Muscle layer of colon (tissue), 2 donors: Measurements from ENCODE around the gene NR6A1.

Experiments used
- H3K27ac ChIP-seq: one replicate; pipeline ENCODE4 v1.7.0; 2013; ENCODE audit warnings: low read depth, mild to moderate bottlenecking, low read length, moderate library complexity
- H3K27me3 ChIP-seq, 2 donors: one replicate each; pipeline ENCODE4 v1.7.0; 2013; ENCODE audit warnings: low read length in 2 of 2, mild to moderate bottlenecking in 2 of 2; ENCODE audit not compliant: insufficient read depth in 2 of 2, control insufficient read depth in 1 of 2
- H3K36me3 ChIP-seq: one replicate; pipeline ENCODE4 v1.7.0; 2013; ENCODE audit warnings: mild to moderate bottlenecking, low read length; ENCODE audit not compliant: insufficient read depth
- H3K4me1 ChIP-seq: one replicate; pipeline ENCODE4 v1.7.0; 2013; ENCODE audit warnings: mild to moderate bottlenecking, low read length; ENCODE audit not compliant: insufficient read depth
- H3K4me3 ChIP-seq, 2 donors: one replicate each; pipeline ENCODE4 v1.7.0; 2013; ENCODE audit warnings: low read length in 2 of 2, low read depth in 1 of 2, mild to moderate bottlenecking in 1 of 2, moderate library complexity in 1 of 2
- H3K9ac ChIP-seq: one replicate; pipeline ENCODE4 v1.7.0; 2013; ENCODE audit warnings: low read length
- H3K9me3 ChIP-seq: one replicate; pipeline ENCODE4 v1.7.0; 2013; ENCODE audit warnings: mild to moderate bottlenecking, low read length
- donor health status: abdominal sarcoma.
- donor health status: Adenocarcinoma of cecum.

NR6A1 gene

DNA sequence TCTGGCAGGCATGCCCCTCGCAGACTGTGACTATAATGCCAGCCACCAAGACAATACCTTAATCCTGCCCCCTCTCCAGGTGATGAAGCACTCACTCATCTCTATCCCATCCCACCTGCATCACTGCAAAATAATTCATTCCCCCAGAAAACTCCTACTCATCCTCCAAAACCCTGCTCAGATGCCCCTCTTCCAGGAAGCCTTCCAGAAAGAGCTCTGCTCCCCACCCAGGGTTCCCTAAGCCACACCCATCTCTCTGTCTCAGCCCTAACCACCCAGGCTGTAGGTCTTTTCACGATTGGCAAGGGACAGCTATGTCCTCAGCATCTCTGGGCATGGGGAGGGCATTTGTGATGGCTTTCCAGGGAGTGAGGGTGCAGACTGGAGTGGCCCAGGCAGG is 281.1 kb downstream of the NR6A1 start:
- Histone ChIP-seq H3K9ac (no peak overlapping the region), H3K27me3 (peaks cover 0 to 14% of the 10 kb centered on the region in 2 donors), H3K4me1 (no peaks in the 10 kb centered on the region), H3K36me3 (no peaks in the 10 kb centered on the region), H3K4me3 (no peak overlapping the region), H3K27ac (no peak overlapping the region), H3K9me3 (no peaks in the 10 kb centered on the region)

DNA sequence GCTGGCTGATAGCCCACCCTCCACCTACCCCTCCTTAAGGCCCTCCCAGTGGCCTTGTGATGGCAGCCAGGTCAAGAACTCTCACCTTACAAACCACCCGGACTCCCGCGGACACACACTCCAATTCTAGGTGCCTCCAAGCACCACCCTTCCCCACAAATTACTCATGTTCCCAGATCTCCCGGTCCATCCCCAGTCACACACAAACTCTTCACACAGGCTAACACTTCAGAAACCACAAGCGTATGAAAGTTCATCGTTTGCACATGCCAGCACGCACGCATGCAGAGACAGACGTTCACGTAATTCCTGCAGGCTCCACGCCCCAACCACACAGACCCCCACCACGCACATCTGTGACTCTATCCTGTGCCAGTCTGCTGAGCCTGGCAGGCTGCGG is 281.9 kb downstream of the NR6A1 start:
- Histone ChIP-seq H3K27me3 (peaks cover 0 to 14% of the 10 kb centered on the region in 2 donors), H3K4me1 (no peaks in the 10 kb centered on the region), H3K4me3 (no peak overlapping the region), H3K9ac (no peak overlapping the region), H3K36me3 (no peaks in the 10 kb centered on the region), H3K27ac (no peak overlapping the region), H3K9me3 (no peaks in the 10 kb centered on the region)

- Histone ChIP-seq H3K4me1 (no peaks in the 10 kb centered on the region), H3K9ac (no peak overlapping the region), H3K27ac (no peak overlapping the region), H3K27me3 (peaks cover 0 to 14% of the 10 kb centered on the region in 2 donors), H3K9me3 (no peaks in the 10 kb centered on the region), H3K4me3 (no peak overlapping the region), H3K36me3 (no peaks in the 10 kb centered on the region)
Measured at GRCh38 chr9:124488641-124489210, 282.4 kb downstream of the NR6A1 start.

DNA sequence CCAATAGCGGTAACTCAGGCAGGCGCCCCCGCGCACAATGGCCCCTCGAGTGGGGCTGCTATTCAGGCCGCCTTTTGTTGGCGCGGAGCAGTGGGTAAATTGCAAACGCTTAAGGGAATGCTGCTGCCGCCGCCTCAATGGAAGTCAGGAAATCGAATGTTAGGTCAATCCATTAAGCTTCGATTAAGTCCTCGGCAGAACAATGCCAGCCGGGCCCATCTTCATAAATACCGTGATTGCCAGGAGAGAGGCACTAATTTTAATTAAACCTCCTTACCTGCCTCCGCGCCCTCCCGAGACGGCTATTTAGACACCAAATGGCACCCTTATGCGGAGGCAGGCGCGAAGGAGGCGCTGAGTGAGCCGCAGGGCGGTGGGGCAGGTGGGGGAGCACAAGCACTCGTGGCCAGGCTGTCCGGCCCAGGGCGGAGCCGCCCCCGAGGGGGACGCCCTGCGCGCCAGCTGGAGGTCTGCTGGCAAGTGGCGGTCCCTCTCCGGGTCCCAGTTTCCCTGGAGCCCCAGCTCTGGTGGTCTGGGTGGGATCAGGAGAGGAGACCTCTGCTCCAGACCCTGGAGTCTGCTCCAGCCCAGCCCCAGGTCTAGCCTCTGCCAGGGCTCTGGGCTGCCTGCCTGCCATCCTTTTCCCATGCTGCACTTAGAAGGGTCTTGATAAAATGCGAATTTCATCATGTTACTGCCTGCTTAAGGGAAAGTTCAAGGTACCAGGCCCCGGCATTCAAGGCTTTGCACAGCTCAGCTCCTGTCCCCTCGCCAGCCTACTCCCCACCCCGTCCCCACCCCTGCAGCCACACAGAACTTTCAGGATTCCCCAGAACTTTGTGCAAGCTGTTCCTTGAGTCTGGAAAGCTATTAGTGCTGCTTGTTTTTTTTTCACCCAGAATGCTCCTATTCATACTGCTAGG is 283.6 kb downstream of the NR6A1 start:
- H3K27me3 ChIP-seq: peaks cover 0 to 14% of the 10 kb centered on the region in 2 donors
- no peaks in the 10 kb centered on the region for H3K36me3 ChIP-seq
- H3K4me3 ChIP-seq: no peak overlapping the region
- H3K9ac ChIP-seq: no peak overlapping the region
- H3K4me1 ChIP-seq: no peaks in the 10 kb centered on the region
- H3K27ac ChIP-seq: no peak overlapping the region
- no peaks in the 10 kb centered on the region for H3K9me3 ChIP-seq

DNA sequence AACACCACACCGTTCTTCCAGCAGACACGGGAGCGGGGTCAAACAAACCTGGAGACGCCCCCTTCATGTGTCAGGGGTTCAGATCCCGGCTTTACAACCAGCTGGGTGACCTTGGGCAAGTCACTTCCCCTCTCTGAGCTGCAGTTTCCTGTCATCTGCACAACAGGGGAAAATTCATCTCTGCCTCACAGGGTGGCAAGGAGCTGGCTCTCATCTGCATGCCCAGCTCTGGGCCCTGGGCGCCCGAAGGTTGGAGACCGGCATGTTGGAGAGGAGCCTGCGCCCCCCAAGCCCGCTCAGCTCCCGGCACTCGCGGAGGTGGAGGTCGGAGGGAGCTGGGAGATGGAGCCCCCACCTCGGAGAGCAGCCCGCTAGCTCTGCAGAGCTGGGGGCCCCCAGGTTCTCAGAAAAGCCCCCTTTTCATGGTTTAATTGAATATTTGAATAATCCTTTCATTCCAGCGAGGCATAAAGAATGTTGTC is 284.3 kb downstream of the NR6A1 start:
- no peak overlapping the region for H3K27ac ChIP-seq
- H3K9ac ChIP-seq: no peak overlapping the region
- no peak overlapping the region for H3K4me3 ChIP-seq
- H3K36me3 ChIP-seq: no peaks in the 10 kb centered on the region
- peaks cover 0 to 14% of the 10 kb centered on the region in 2 donors for H3K27me3 ChIP-seq
- H3K4me1 ChIP-seq: no peaks in the 10 kb centered on the region
- no peaks in the 10 kb centered on the region for H3K9me3 ChIP-seq

GRCh38 chr9:124485936-124486335 is 285.2 kb downstream of the NR6A1 start:
- no peak overlapping the region for H3K4me3 ChIP-seq

GRCh38 chr9:124485201-124485600 is 285.9 kb downstream of the NR6A1 start:
- Histone ChIP-seq H3K36me3 (no peaks in the 10 kb centered on the region), H3K27me3 (peaks cover under 1 to 19% of the 10 kb centered on the region in 2 donors), H3K27ac (no peak overlapping the region), H3K9me3 (no peaks in the 10 kb centered on the region), H3K9ac (no peak overlapping the region), H3K4me3 (no peak overlapping the region), H3K4me1 (no peaks in the 10 kb centered on the region)

More at GRCh38 chr9:124485936-124486335, 285.2 kb downstream of the NR6A1 start:
- no peak overlapping the region for H3K27ac ChIP-seq
- peaks cover 0 to 14% of the 10 kb centered on the region in 2 donors for H3K27me3 ChIP-seq
- no peaks in the 10 kb centered on the region for H3K4me1 ChIP-seq
- no peak overlapping the region for H3K9ac ChIP-seq
- H3K9me3 ChIP-seq: no peaks in the 10 kb centered on the region
- H3K36me3 ChIP-seq: no peaks in the 10 kb centered on the region

DNA sequence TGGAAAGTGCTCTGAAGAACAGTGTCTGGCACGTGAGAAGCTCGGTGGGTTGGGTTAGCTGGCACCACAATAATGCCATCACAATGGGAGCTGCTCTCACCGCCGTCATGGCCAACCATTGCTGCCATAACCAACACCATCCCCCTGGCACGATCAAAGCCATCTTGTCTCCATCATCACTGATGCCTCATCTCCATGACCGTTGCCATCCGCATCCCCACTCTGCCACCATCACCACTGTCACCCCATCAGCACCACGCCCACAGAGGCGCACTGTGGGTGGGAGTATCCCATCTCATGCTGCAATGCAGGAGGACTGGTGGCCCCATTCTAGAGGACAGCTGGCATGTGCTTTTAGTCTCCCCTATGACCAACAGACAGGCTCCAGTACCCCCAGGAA is 287.6 kb downstream of the NR6A1 start:
- H3K4me1 ChIP-seq: no peaks in the 10 kb centered on the region
- no peak overlapping the region for H3K27ac ChIP-seq
- H3K36me3 ChIP-seq: no peaks in the 10 kb centered on the region
- no peak overlapping the region for H3K4me3 ChIP-seq
- no peaks in the 10 kb centered on the region for H3K9me3 ChIP-seq
- no peak overlapping the region for H3K9ac ChIP-seq
- peaks cover 4 to 31% of the 10 kb centered on the region in 2 donors for H3K27me3 ChIP-seq

DNA sequence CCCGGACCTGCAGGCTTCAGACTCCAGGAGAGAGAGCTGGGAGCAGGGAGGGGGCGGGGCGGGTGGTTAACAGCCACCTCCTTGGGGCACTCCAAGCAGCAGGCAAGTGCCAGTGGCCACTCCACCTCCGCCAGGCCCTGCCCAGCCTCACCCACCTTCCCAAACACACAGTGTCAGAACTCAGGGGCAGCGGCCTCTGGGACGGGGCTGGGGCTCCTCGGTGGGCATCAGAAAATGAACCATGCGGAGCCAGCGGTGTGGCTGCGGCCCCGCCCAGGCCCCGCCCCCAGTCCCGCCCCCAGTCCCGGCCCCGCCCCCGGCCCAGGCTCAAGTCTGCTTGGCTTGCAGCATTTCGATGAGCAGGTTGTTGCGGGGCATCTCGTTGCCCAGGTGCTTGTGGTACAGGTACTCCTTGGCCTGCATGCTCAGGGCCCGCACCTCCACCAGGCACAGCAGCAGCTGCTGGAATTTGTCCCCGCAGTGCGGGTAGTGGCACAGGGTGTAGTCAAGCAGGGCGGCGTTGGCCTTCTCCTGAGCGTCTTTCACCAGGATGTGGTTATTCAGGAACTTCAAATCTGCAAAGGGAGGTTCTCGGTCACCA is 288.6 kb downstream of the NR6A1 start:
- Histone ChIP-seq H3K4me1 (no peaks in the 10 kb centered on the region), H3K27ac (no peak overlapping the region), H3K9ac (no peak overlapping the region), H3K27me3 (peaks cover 4 to 39% of the 10 kb centered on the region in 2 donors), H3K9me3 (no peaks in the 10 kb centered on the region), H3K36me3 (no peaks in the 10 kb centered on the region), H3K4me3 (no peak overlapping the region)

DNA sequence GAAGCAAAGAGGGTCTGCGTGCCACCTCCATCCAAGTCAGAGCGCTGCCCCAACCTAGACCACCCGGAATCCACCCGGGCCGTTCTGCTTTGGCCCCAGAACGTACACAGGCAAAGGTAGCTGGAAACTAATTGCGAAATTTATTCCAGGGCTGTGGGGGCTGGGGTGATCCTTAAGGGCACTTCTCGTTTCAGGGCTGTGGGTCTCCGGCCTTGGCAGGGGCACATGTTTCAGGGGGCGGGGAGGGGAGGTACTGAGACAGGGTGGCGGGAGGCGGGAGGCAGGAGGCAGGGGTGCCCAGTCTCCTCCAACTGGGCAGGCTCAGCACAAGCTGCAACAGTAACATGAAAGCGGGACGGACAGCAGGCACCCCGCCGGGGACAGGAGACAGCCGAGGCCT is 290.0 kb downstream of the NR6A1 start:
- no peaks in the 10 kb centered on the region for H3K9me3 ChIP-seq
- H3K4me1 ChIP-seq: no peaks in the 10 kb centered on the region
- no peak overlapping the region for H3K27ac ChIP-seq
- no peaks in the 10 kb centered on the region for H3K36me3 ChIP-seq
- no peak overlapping the region for H3K4me3 ChIP-seq
- peaks cover 9 to 41% of the 10 kb centered on the region in 2 donors for H3K27me3 ChIP-seq
- H3K9ac ChIP-seq: no peak overlapping the region

DNA sequence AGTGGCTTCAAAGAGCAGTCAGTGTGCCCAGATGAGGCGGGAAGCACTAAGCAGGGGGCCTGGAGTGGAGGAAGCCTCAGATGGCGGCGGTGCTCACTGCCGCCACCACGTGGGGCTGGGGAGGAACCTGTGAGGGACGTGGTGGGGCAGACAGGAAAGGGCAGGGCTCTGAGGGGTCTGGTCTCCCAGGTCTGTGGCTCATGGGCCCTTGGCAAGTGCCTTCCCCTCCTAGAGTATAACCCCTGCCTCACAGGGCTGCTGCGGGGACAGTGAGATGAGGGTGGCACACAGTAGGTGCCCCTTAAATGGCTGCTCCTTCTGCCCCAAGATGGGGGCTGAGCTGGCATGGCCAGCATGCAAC is 290.5 kb downstream of the NR6A1 start:
- Histone ChIP-seq H3K4me1 (no peaks in the 10 kb centered on the region), H3K27me3 (peaks cover 9 to 46% of the 10 kb centered on the region in 2 donors)

More for the DNA sequence above, 290.5 kb downstream of the NR6A1 start:
- Histone ChIP-seq H3K27ac (no peak overlapping the region), H3K9ac (no peak overlapping the region), H3K36me3 (no peaks in the 10 kb centered on the region), H3K9me3 (no peaks in the 10 kb centered on the region), H3K4me3 (no peak overlapping the region)
